ENCODE data around the gene SMIM43.

- TF ChIP-seq EP300 (IDR thresholded peaks at IDR 0.05) = no peak
- TF ChIP-seq CTCF (IDR thresholded peaks at IDR 0.05) = no peak
- no peak for TF ChIP-seq POLR2A (IDR thresholded peaks at IDR 0.05)
These were observed 21.3 kb upstream of the SMIM43 start for GRCh38 chr4:121786221-121786620.

All from suprapubic skin (tissue), 3 donors.